Measurements from ENCODE around the gene TIMM8A.
"Not testable (repeated sequence)": the region's sequence is repeated elsewhere in the genome, so short reads cannot be mapped to it uniquely, and the experiment has no call there.

The TIMM8A gene

GRCh38 chrX:101359966-101360365 lies 11.4 kb upstream of the TIMM8A start:
- DNase-seq (ENCODE audit: low read depth): no peak

- DNase-seq (ENCODE audit: low read depth): no peak
Observed at GRCh38 chrX:101357166-101357795, 8.7 kb upstream of the TIMM8A start.

- DNase-seq (ENCODE audit: low read depth): no peak
Observed at GRCh38 chrX:101349193-101349562, 636 bp upstream of the TIMM8A start.

GRCh38 chrX:101347859-101348451 lies 587 bp downstream of the TIMM8A start:
- DNase-seq (ENCODE audit: low read depth): no peak

GRCh38 chrX:101337776-101338271 lies 10.7 kb downstream of the TIMM8A start:
- DNase-seq (ENCODE audit: low read depth): no peak

- DNase-seq (ENCODE audit: low read depth): not testable (repeated sequence)
Observed at GRCh38 chrX:101334310-101334709, 14.2 kb downstream of the TIMM8A start.

- not testable (repeated sequence) for DNase-seq (ENCODE audit: low read depth)
Observed at GRCh38 chrX:101326600-101326999, 21.9 kb downstream of the TIMM8A start.

- DNase-seq (ENCODE audit: low read depth): no peak
Observed at GRCh38 chrX:101303790-101304189, 44.8 kb downstream of the TIMM8A start.
